SU-DHL-6 (cell line): ENCODE data around the gene FBXO41.

Experiments
- EZH2phosphoT487 ChIP-seq: fragments of 200-600 bp; sonication (generic), shearing (Covaris generic); conservative IDR thresholded peaks from 2 replicates; pipeline ENCODE4 v1.6.1; 2018; ENCODE audit warnings: mild to moderate bottlenecking, antibody characterized with exemption, low read length, moderate library complexity, mixed read lengths
- TF ChIP-seq, protein P1 (sequence below): fragments of 200-600 bp; sonication (generic); IDR thresholded peaks from one replicate; pipeline ENCODE4 v1.5.1; 2017; ENCODE audit warnings: antibody characterized with exemption, mild to moderate bottlenecking, low read length, moderate library complexity; ENCODE audit not compliant: insufficient read depth, poor library complexity, severe bottlenecking

DNA sequence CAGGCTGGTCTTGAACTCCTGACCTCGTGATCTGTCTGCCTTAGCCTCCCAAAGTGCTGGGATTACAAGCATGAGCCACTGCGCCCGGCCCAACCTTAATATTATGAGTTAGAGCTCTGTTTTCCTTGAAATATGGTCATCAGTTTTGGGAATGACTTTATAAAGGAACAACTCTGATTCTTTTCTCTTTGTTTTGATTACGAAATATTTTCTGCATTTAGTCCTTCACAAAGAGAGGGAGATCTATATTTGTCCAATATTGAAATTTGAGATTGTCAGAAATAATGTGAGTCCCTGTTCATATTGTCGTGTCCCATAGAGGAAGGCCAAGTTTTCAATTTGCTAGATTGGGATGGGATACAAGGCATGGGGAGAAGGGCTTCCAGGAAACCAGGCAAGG is 67.1 kb downstream of the FBXO41 start:
- TF ChIP-seq, protein P1, sequence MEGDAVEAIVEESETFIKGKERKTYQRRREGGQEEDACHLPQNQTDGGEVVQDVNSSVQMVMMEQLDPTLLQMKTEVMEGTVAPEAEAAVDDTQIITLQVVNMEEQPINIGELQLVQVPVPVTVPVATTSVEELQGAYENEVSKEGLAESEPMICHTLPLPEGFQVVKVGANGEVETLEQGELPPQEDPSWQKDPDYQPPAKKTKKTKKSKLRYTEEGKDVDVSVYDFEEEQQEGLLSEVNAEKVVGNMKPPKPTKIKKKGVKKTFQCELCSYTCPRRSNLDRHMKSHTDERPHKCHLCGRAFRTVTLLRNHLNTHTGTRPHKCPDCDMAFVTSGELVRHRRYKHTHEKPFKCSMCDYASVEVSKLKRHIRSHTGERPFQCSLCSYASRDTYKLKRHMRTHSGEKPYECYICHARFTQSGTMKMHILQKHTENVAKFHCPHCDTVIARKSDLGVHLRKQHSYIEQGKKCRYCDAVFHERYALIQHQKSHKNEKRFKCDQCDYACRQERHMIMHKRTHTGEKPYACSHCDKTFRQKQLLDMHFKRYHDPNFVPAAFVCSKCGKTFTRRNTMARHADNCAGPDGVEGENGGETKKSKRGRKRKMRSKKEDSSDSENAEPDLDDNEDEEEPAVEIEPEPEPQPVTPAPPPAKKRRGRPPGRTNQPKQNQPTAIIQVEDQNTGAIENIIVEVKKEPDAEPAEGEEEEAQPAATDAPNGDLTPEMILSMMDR: no peak
- no peak for TF ChIP-seq EZH2phosphoT487
